NCI-H2029 treated with DMSO at 0.1 percent for 48 hours (cell line): ENCODE measurements around the gene SEMA5B.

Experiments used
- DNase-seq: peaks from one replicate; lab custom pipeline; 2025; lab: John Stamatoyannopoulos, UW

SEMA5B gene

GRCh38 chr3:123025642-123026521 lies 1.7 kb downstream of the SEMA5B start:
- no peak for DNase-seq

DNA sequence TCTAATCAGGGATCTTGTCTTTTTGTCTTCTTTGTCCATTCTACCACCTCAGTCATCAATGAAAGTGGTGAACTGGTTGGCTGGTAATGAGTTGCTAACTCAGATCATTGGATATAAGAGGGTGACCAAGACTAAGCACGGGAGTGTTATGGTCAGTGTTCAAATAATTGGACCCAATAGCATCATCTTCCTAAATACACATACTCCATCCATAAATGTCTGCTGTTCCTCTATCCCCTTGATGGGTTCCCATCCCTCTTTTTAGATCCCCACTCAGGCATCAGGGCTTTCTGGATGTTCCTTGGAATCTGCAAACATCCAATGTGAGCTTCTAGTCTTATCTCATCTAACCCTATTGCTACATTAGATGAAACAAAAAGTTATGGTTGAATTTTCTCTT lies 3.5 kb downstream of the SEMA5B start:
- DNase-seq: no peak

DNA sequence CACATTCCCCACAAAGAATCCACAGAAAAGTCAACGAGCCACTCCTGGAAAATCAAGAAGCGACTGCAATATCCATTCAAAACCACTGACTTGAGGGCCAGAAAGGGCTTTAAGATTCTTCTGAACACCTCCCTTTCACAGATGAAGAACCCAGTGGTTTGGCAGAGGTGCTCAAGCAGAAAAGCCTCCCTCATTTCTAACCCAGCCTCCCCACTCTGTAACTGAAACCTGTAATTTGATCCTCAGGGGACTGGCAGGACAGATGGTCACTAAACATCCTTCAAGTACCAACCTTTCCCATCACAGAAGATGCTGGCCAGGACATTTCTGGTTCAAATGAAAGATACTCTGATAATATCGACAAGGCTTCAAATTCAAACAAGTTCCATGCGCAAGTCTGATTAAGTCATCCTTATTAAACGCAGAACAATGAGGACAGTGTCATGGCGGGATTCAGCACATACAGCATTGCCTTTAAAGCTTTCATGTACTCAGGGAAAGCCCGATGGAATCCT lies 5.5 kb downstream of the SEMA5B start:
- DNase-seq: no peak

DNA sequence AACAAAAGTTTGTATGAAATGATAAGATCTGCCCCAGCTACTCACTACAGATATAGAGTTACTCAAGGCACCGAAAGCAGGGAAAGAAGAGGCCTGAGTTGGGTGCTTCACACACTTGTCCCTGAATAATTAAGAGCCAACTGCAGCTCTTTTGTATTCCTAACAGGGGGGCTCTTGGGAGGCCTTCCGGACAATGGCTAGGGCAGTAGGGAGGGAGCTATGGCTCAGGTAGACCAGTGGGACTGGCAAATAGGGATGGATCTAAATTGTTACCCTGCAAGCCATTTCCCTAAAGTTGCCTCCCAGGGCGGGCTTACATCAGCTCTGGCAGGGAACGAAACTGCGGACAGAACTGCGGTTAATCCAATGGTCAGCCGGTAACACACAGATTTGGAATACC lies 6.2 kb downstream of the SEMA5B start:
- DNase-seq: no peak

DNA sequence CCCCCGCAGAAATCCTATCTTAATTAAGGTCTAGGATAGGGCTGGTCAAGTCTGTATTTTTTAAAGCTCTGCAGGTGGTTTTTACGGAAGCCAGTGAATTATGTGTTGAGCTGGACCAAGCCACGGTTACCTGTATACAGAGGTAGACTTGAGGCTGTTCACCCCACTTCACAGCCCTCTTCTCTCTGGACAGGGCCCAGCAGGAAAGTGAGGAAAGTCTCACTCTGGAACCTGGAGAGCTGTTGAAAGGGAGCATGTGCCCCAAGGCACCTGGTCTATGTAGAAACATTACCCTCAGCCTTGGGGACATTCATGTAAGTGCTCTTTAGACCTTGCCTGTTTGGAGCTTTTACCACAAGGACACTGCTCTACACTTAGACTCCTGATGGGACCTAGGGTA lies 6.9 kb downstream of the SEMA5B start:
- DNase-seq: no peak

DNA sequence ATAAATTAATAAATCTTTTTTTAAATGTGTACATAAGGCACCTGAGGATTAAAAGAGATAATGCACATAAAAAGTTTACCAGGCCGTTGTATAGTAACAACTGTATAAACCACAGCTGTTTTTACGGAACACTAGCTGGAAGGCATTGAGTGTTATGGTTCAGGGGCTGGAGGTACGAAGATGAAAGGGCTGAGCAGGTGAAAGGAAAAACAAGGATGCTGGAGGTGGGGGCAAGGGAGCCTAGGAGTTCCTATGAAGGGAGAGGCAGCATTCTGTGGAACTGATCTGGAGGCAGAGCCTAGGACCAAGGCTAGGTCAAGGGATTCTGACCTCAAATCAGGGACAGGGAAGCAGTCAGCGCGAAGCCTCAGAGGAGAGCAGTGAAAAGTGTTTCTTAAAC lies 8.0 kb downstream of the SEMA5B start:
- no peak for DNase-seq

GRCh38 chr3:123019161-123019560 lies 8.4 kb downstream of the SEMA5B start:
- DNase-seq: no peak

DNA sequence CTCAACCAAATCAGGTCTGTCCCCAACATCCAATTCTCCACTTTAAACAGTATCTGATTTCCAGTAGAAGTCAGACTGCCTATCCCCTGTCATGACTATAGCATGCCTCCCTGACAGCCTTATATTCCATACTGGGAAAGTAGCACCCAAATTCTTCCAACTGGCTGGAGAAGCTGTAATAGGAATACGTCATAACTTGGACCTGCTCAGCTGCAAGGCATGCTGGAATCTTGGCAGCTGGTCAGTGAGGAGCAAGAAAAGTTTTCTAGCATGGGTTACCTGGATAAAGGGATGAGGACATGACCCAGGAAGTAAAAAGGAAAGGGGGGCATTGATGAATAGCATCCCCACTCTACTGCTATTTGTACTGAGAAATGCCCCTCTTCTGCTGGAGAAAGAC lies 8.9 kb downstream of the SEMA5B start:
- no peak for DNase-seq

- DNase-seq: no peak
Observed at GRCh38 chr3:123015596-123015995, 12.0 kb downstream of the SEMA5B start.

GRCh38 chr3:123013876-123014275 lies 13.7 kb downstream of the SEMA5B start:
- no peak for DNase-seq

GRCh38 chr3:123012652-123013051 lies 14.9 kb downstream of the SEMA5B start:
- DNase-seq: no peak

GRCh38 chr3:123011447-123011846 lies 16.1 kb downstream of the SEMA5B start:
- no peak for DNase-seq

- DNase-seq: no peak
Observed at GRCh38 chr3:123008840-123009239, 18.7 kb downstream of the SEMA5B start.

- DNase-seq: no peak
Observed at GRCh38 chr3:123006609-123007008, 21.0 kb downstream of the SEMA5B start.

DNA sequence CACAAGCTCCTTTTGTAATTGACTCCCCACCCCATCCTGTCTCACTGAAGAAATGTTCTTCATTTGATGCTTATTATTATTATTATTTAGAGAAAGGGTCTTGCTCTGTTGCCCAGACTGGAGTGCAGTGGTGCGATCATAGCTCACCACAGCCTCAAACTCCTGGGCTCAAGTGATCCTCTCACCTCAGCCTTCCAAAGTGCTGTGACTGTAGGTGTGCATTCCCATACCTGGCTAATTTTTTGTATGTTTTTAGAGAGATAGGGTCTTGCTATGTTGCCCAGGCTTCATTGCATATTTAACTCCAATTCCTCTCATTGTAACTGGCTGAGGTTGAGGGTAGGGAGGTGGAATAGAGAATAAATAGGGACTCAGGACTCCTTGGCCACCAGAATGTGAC lies 22.3 kb downstream of the SEMA5B start:
- no peak for DNase-seq

GRCh38 chr3:123004201-123004918 lies 23.2 kb downstream of the SEMA5B start:
- DNase-seq: no peak

GRCh38 chr3:123002749-123003497 lies 24.6 kb downstream of the SEMA5B start:
- DNase-seq: no peak

- DNase-seq: no peak
Observed at GRCh38 chr3:123002100-123002748, 25.3 kb downstream of the SEMA5B start.

DNA sequence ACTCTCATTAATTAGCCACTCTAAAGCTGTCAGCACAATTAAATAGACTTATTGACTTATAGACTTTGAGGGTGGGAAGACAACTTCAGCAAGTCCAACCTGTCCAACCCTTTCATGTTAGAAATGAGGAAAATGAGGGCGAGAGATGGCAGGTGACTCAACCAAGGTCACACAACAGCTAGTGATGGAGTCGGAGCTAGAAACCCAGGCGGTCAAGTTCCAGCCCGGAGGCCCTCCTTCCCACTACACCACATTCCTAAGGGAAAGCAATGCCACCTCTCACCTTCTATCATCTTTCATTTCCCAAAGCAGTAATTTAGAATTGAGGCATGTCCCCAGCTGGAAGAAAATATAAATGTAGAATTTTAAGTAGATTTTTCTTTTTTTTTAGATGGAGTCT lies 28.7 kb downstream of the SEMA5B start:
- no peak for DNase-seq

GRCh38 chr3:122998206-122998605 lies 29.4 kb downstream of the SEMA5B start:
- no peak for DNase-seq

DNA sequence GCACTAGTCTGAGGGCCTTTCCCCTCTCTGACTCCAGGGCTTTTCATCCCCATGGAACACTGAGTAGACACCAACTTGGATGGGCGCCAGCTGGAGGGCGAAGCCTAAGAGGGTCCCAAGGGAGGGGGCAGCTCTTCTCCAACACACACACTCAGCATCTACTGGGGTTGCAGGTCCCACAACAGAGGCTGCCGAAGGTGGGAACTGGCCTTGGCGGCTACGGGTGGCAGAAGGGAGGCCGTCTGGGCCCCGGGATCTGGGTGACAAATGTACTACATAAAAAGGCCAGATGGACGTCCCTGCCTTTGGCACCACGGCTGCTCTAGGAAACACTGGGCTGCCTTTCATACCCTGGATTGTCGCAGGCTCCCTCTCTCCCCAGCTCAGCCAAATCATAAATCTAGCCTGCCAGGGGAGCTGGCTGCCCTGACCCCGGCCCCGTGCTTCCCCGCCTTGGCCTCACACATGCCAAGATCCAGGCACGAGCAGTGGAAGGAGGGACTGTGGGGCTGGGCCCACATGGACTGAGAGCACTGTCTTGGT lies 31.5 kb downstream of the SEMA5B start:
- DNase-seq: no peak

GRCh38 chr3:122994954-122995353 lies 32.6 kb downstream of the SEMA5B start:
- DNase-seq: no peak
